Measurements from ENCODE around the gene ITGA6.
"Not testable (repeated sequence)": the region's sequence is repeated elsewhere in the genome, so short reads cannot be mapped to it uniquely, and the experiment has no call there.

ITGA6 gene

GRCh38 chr2:172532461-172532860 is 105.1 kb downstream of the ITGA6 start:
- DNase-seq, result not testable (repeated sequence)

GRCh38 chr2:172533687-172534086 is 106.3 kb downstream of the ITGA6 start:
- no peak for DNase-seq

GRCh38 chr2:172535119-172535518 is 107.7 kb downstream of the ITGA6 start:
- no peak for DNase-seq

- DNase-seq, result not testable (repeated sequence)
Measured at GRCh38 chr2:172537851-172538250, 110.5 kb downstream of the ITGA6 start.

GRCh38 chr2:172539767-172540166 is 112.4 kb downstream of the ITGA6 start:
- DNase-seq, result no peak

GRCh38 chr2:172540421-172540820 is 113.0 kb downstream of the ITGA6 start:
- DNase-seq, result no peak

- DNase-seq, result no peak
Measured at GRCh38 chr2:172545408-172546075, 118.2 kb downstream of the ITGA6 start.

- no peak for DNase-seq
Measured at GRCh38 chr2:172549131-172549530, 121.7 kb downstream of the ITGA6 start.

GRCh38 chr2:172549802-172550201 is 122.4 kb downstream of the ITGA6 start:
- DNase-seq, result not testable (repeated sequence)

- DNase-seq, result no peak
Measured at GRCh38 chr2:172550419-172550818, 123.0 kb downstream of the ITGA6 start.

GRCh38 chr2:172551271-172551670 is 123.9 kb downstream of the ITGA6 start:
- DNase-seq, result no peak

- DNase-seq, result no peak
Measured at GRCh38 chr2:172552547-172553291, 125.3 kb downstream of the ITGA6 start.

- no peak for DNase-seq
Measured at GRCh38 chr2:172554352-172555271, 127.2 kb downstream of the ITGA6 start.

- no peak for DNase-seq
Measured at GRCh38 chr2:172555272-172555521, 127.8 kb downstream of the ITGA6 start.

All from activated T-cell treated with anti-CD3 and anti-CD28 coated beads, Interleukin-2, amount 50 U/mL, for 48 hours (primary cell).